HEK293 (cell line): ENCODE measurements around the gene FKBP7.

Experiments
- CTCF ChIA-PET: fragments of 350-600 bp; formaldehyde crosslinking; extraction: SDS; loops from one replicate; lab custom pipeline; 2021; ENCODE audit warnings: antibody characterized with exemption; lab: Yijun Ruan, JAX
- POLR2A ChIA-PET: fragments of 300-600 bp; formaldehyde crosslinking; extraction: SDS; loops from one replicate; lab custom pipeline; 2020; ENCODE audit warnings: antibody characterized with exemption, inconsistent platforms; lab: Yijun Ruan, JAX
- H3K27ac ChIP-seq: fragments of 200-500 bp; sonication (Bioruptor generic); 2 replicates; pipeline ENCODE4 v1.5.1; 2014; ENCODE audit warnings: low read depth, low read length, control low read depth, inconsistent platforms; ENCODE audit errors: extremely low read depth
- H3K36me3 ChIP-seq, 2 experiments: fragments of 200-500 bp in 1 of 2; sonication (Bioruptor generic) in 1 of 2; 1 replicate in 1 of 2; 2 replicates in 1 of 2; pipeline ENCODE4 v1.5.1; 2014 to 2017; ENCODE audit warnings: inconsistent platforms in 2 of 2, low read length in 2 of 2; ENCODE audit not compliant: control insufficient read depth in 2 of 2, insufficient read depth in 1 of 2
- H3K4me1 ChIP-seq: fragments of 200-500 bp; sonication (Bioruptor generic); 2 replicates; pipeline ENCODE4 v1.5.1; 2014; ENCODE audit warnings: mild to moderate bottlenecking, low read length, inconsistent platforms; ENCODE audit not compliant: control insufficient read depth, insufficient read depth
- H3K4me3 ChIP-seq: 2 replicates; pipeline ENCODE4 v1.5.1; 2011; ENCODE audit warnings: low read depth, mild to moderate bottlenecking, control low read depth, low read length, moderate library complexity
- H3K9me3 ChIP-seq: fragments of 200-500 bp; sonication (Bioruptor generic); 2 replicates; pipeline ENCODE4 v1.5.1; 2014; ENCODE audit warnings: low read depth, low read length, inconsistent platforms; ENCODE audit not compliant: control insufficient read depth, insufficient read depth
- BCL11B ChIP-seq: fragments of 450-650 bp; formaldehyde crosslinking; IDR thresholded peaks from 2 replicates; pipeline ENCODE4 v1.5.1; 2016; ENCODE audit warnings: low read depth, missing biosample characterization, missing genetic modification characterization
- MYNN ChIP-seq: fragments of 450-650 bp; formaldehyde crosslinking; IDR thresholded peaks from 2 replicates; pipeline ENCODE4 v1.5.1; 2016; ENCODE audit warnings: missing biosample characterization, missing genetic modification characterization, borderline replicate concordance
- MZF1 ChIP-seq: fragments of 450-650 bp; formaldehyde crosslinking; IDR thresholded peaks from 2 replicates; pipeline ENCODE4 v1.5.1; 2017; ENCODE audit warnings: missing biosample characterization, missing genetic modification characterization, borderline replicate concordance
- PRDM6 ChIP-seq: fragments of 450-650 bp; formaldehyde crosslinking; IDR thresholded peaks from 2 replicates; pipeline ENCODE4 v1.5.1; 2017; ENCODE audit warnings: missing biosample characterization, missing genetic modification characterization
- WT1 ChIP-seq: fragments of 450-650 bp; formaldehyde crosslinking; IDR thresholded peaks from 2 replicates; pipeline ENCODE4 v1.5.1; 2016; ENCODE audit warnings: missing biosample characterization, missing genetic modification characterization
- ZBTB17 ChIP-seq: fragments of 450-650 bp; formaldehyde crosslinking; IDR thresholded peaks from 2 replicates; pipeline ENCODE4 v1.5.1; 2016; ENCODE audit warnings: missing biosample characterization, missing genetic modification characterization
- ZBTB21 ChIP-seq: fragments of 450-650 bp; formaldehyde crosslinking; IDR thresholded peaks from 2 replicates; pipeline ENCODE4 v1.5.1; 2017; ENCODE audit warnings: missing biosample characterization, missing genetic modification characterization
- ZBTB26 ChIP-seq: fragments of 450-650 bp; formaldehyde crosslinking; optimal IDR thresholded peaks from 2 replicates; pipeline ENCODE3; 2016; ENCODE audit warnings: missing biosample characterization, mild to moderate bottlenecking, missing genetic modification characterization
- ZBTB7A ChIP-seq: fragments of 450-650 bp; formaldehyde crosslinking; IDR thresholded peaks from 2 replicates; pipeline ENCODE4 v1.5.1; 2016; ENCODE audit warnings: low read depth, missing biosample characterization, missing genetic modification characterization
- ZFP37 ChIP-seq: fragments of 450-650 bp; formaldehyde crosslinking; IDR thresholded peaks from 2 replicates; pipeline ENCODE4 v1.5.1; 2016; ENCODE audit warnings: missing biosample characterization, missing genetic modification characterization
- ZNF133 ChIP-seq: fragments of 450-650 bp; formaldehyde crosslinking; IDR thresholded peaks from 2 replicates; pipeline ENCODE4 v1.5.1; 2016; ENCODE audit warnings: missing biosample characterization, missing genetic modification characterization
- ZNF214 ChIP-seq: fragments of 450-650 bp; formaldehyde crosslinking; IDR thresholded peaks from 2 replicates; pipeline ENCODE4 v1.5.1; 2017; ENCODE audit warnings: missing biosample characterization, mild to moderate bottlenecking, missing genetic modification characterization, borderline replicate concordance
- ZNF37A ChIP-seq: fragments of 450-650 bp; IDR thresholded peaks from 2 replicates; pipeline ENCODE4 v1.5.1; 2018; ENCODE audit warnings: missing biosample characterization, missing genetic modification characterization
- ZNF398 ChIP-seq: fragments of 450-650 bp; formaldehyde crosslinking; IDR thresholded peaks from 2 replicates; pipeline ENCODE4 v1.5.1; 2017; ENCODE audit warnings: missing biosample characterization, missing genetic modification characterization
- ZNF521 ChIP-seq: fragments of 450-650 bp; formaldehyde crosslinking; IDR thresholded peaks from 2 replicates; pipeline ENCODE4 v1.5.1; 2017; ENCODE audit warnings: missing biosample characterization, mild to moderate bottlenecking, missing genetic modification characterization
- ZNF529 ChIP-seq: fragments of 450-650 bp; formaldehyde crosslinking; IDR thresholded peaks from 2 replicates; pipeline ENCODE4 v1.5.1; 2017; ENCODE audit warnings: missing genetic modification characterization, missing biosample characterization; ENCODE audit not compliant: insufficient replicate concordance
- ZNF530 ChIP-seq: fragments of 450-650 bp; formaldehyde crosslinking; IDR thresholded peaks from 2 replicates; pipeline ENCODE4 v1.5.1; 2016; ENCODE audit warnings: low read depth, missing biosample characterization, missing genetic modification characterization
- ZNF544 ChIP-seq: fragments of 450-650 bp; formaldehyde crosslinking; IDR thresholded peaks from 2 replicates; pipeline ENCODE4 v1.5.0; 2017; ENCODE audit warnings: missing biosample characterization, missing genetic modification characterization
- ZNF624 ChIP-seq: fragments of 450-650 bp; formaldehyde crosslinking; IDR thresholded peaks from 2 replicates; pipeline ENCODE4 v1.5.1; 2017; ENCODE audit warnings: missing biosample characterization, missing genetic modification characterization
- ZNF626 ChIP-seq: fragments of 450-650 bp; sonication (Bioruptor Pico); formaldehyde crosslinking; IDR thresholded peaks from 2 replicates; pipeline ENCODE4 v1.5.1; 2018; ENCODE audit warnings: missing biosample characterization, missing genetic modification characterization, inconsistent platforms
- ZNF654 ChIP-seq: fragments of 450-650 bp; formaldehyde crosslinking; IDR thresholded peaks from 2 replicates; pipeline ENCODE4 v1.5.1; 2016; ENCODE audit warnings: low read depth, missing biosample characterization, missing genetic modification characterization
- ZNF692 ChIP-seq: fragments of 450-650 bp; formaldehyde crosslinking; IDR thresholded peaks from 2 replicates; pipeline ENCODE4 v1.5.1; 2016; ENCODE audit warnings: missing biosample characterization, missing genetic modification characterization
- ZNF747 ChIP-seq: fragments of 450-650 bp; formaldehyde crosslinking; IDR thresholded peaks from 2 replicates; pipeline ENCODE4 v1.5.1; 2016; ENCODE audit warnings: missing biosample characterization, missing genetic modification characterization
- ZSCAN23 ChIP-seq: fragments of 450-650 bp; formaldehyde crosslinking; IDR thresholded peaks from 2 replicates; pipeline ENCODE4 v1.5.1; 2016; ENCODE audit warnings: missing biosample characterization, missing genetic modification characterization

The FKBP7 gene

GRCh38 chr2:178428396-178428806, 50.0 kb downstream of the FKBP7 start (continued):
- TF ChIP-seq ZNF214 (tag by site-specific recombination) (no peak), ZSCAN23 (tag by site-specific recombination) (no peak), ZNF530 (tag by site-specific recombination) (no peak), BCL11B (tag by site-specific recombination) (no peak), ZBTB21 (no peak), WT1 (tag by site-specific recombination) (no peak)

- no peaks in the 10 kb centered on the region for H3K4me1 ChIP-seq
- no peaks in the 10 kb centered on the region for H3K9me3 ChIP-seq
- CTCF ChIA-PET = interaction anchor here (1.2 kb wide), 1 partner anchor 12 kb away, joined by 5 read pairs; no protein-coding TSS in a partner anchor
- no peak overlapping the region for H3K4me3 ChIP-seq
- POLR2A ChIA-PET = interaction anchor here (1.0 to 1.6 kb wide), 2 partner anchors 9 to 24 kb away, joined by 4 to 7 read pairs; partner anchors contain the start of genes PJVK and PRKRA
- peaks cover 10 to 63% of the 10 kb centered on the region in 2 experiments for H3K36me3 ChIP-seq
- TF ChIP-seq ZNF133 (tag by site-specific recombination) (no peak), ZBTB7A (tag by site-specific recombination) (no peak), ZNF521 (tag by site-specific recombination) (no peak), ZNF654 (tag by site-specific recombination) (no peak), MYNN (tag by site-specific recombination) (no peak), ZNF692 (tag by site-specific recombination) (no peak), ZNF624 (tag by site-specific recombination) (no peak), ZNF398 (no peak), ZNF544 (no peak), MZF1 (tag by site-specific recombination) (no peak), ZNF626 (no peak), ZNF37A (tag by site-specific recombination) (no peak), PRDM6 (tag by site-specific recombination) (no peak), ZBTB17 (tag by site-specific recombination) (no peak), ZBTB26 (tag by site-specific recombination) (no peak), ZFP37 (tag by site-specific recombination) (no peak), ZNF529 (tag by site-specific recombination) (no peak), ZNF747 (tag by site-specific recombination) (no peak)
- H3K27ac ChIP-seq = no peak overlapping the region
Observed at GRCh38 chr2:178427458-178427857, 50.9 kb downstream of the FKBP7 start.
